NCI-H2196 treated with DMSO at 0.1 percent for 48 hours (cell line): ENCODE results near the gene KY.

Experiments used
- DNase-seq: peaks from one replicate; lab custom pipeline; 2025; ENCODE audit not compliant: unreplicated experiment; lab: John Stamatoyannopoulos, UW

The KY gene

GRCh38 chr3:134620476-134621115 is 30.2 kb downstream of the KY start:
- no peak for DNase-seq

GRCh38 chr3:134619884-134620445 is 30.9 kb downstream of the KY start:
- DNase-seq = no peak

- no peak for DNase-seq
Observed at GRCh38 chr3:134619301-134619615, 31.6 kb downstream of the KY start.

GRCh38 chr3:134618478-134619300 is 32.1 kb downstream of the KY start:
- no peak for DNase-seq

GRCh38 chr3:134617608-134618477 is 33.0 kb downstream of the KY start:
- no peak for DNase-seq

GRCh38 chr3:134615743-134616142 is 35.1 kb downstream of the KY start:
- DNase-seq = no peak

GRCh38 chr3:134614955-134615354 is 35.9 kb downstream of the KY start:
- DNase-seq = no peak

GRCh38 chr3:134613006-134613520 is 37.8 kb downstream of the KY start:
- DNase-seq = no peak

- no peak for DNase-seq
Observed at GRCh38 chr3:134611516-134611915, 39.3 kb downstream of the KY start.

GRCh38 chr3:134610432-134611385 is 40.1 kb downstream of the KY start:
- no peak for DNase-seq

- no peak for DNase-seq
Observed at GRCh38 chr3:134609821-134610431, 40.9 kb downstream of the KY start.

- no peak for DNase-seq
Observed at GRCh38 chr3:134608771-134609435, 41.9 kb downstream of the KY start.

- no peak for DNase-seq
Observed at GRCh38 chr3:134608023-134608770, 42.6 kb downstream of the KY start.

- DNase-seq = no peak
Observed at GRCh38 chr3:134607054-134608022, 43.5 kb downstream of the KY start.

- DNase-seq = no peak
Observed at GRCh38 chr3:134606033-134607025, 44.5 kb downstream of the KY start.

GRCh38 chr3:134605556-134605955 is 45.3 kb downstream of the KY start:
- no peak for DNase-seq
